HG03103 (cell line): Measurements from ENCODE around the gene PSD2.

Source experiments
- ATAC-seq: cut with Tn5 transposase; IDR thresholded peaks from one replicate; pipeline ENCODE4 v1.9.1; 2021; ENCODE audit warnings: low read depth; ENCODE audit not compliant: unreplicated experiment

PSD2 gene

GRCh38 chr5:139795074-139796001 is at the start of gene PSD2:
Gene PSD2, plus strand, starts transcription at chr5:139795808. Its CDS starts 13,633 bp downstream, at chr5:139809441.
- no peak for ATAC-seq

GRCh38 chr5:139746691-139747582 is 48.7 kb upstream of the PSD2 start:
- ATAC-seq = peak; percentile 40

- peak; percentile 19 for ATAC-seq
Measured at GRCh38 chr5:139747583-139748504, 47.8 kb upstream of the PSD2 start.

DNA sequence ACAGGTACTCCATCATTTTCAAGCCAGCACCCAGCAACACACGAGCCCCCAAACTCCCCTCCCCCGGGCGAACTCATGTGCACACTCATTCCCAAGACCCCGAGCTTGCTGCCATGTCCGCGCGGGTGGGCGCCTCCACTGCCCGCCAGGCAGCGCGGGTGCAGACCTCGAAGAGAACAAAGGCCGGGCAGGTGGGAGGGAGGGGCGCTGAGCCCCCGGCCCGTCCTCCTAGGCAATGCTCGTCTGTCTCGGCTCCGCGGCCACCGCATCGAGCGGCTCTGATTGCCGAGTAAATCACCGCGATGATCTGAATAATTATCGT is 47.1 kb upstream of the PSD2 start:
- ATAC-seq = no peak

- no peak for ATAC-seq
Measured at GRCh38 chr5:139749242-139749641, 46.4 kb upstream of the PSD2 start.

- no peak for ATAC-seq
Measured at GRCh38 chr5:139751236-139751635, 44.4 kb upstream of the PSD2 start.

GRCh38 chr5:139752506-139753473 is 42.8 kb upstream of the PSD2 start:
- ATAC-seq = no peak

DNA sequence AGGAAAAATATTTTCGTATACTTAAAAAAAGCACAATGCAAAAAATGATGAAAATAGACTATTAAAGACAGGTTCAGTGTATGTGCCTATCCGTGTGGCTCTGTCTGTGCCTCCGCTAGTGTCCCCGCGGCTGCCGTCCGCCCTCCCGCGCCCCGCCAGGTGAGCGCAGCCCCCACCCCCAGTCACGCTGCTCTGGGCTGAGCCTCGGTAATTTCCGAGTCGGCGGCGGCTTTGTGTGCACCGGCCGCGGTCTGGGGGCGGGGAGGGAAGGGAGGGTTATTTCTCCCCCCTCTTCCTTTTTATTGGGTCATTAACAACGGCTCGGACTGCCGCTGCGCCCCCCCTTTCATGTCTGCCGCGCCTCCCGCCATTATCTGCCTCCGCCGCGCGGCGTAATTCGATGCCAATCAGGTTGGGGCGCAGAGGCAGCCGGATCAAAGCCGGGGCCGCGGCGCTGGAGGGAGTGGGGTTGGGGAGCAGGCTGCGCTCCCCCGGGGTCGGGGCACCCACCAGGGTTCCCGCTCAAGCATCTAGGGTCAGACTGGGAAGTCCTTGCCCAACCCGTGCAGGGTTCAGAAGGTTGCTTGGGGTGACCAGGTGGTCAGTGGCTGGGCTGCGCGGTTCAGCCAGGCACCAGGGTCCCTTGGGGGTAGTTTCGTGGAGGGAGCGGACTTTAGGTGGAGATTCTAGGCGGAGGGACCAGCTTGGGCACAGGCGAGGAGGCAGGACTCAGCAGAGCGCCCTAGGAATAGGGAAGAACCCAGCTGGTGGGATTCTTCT is 39.5 kb upstream of the PSD2 start:
- no peak for ATAC-seq

- ATAC-seq = no peak
Measured at GRCh38 chr5:139756971-139757370, 38.6 kb upstream of the PSD2 start.

DNA sequence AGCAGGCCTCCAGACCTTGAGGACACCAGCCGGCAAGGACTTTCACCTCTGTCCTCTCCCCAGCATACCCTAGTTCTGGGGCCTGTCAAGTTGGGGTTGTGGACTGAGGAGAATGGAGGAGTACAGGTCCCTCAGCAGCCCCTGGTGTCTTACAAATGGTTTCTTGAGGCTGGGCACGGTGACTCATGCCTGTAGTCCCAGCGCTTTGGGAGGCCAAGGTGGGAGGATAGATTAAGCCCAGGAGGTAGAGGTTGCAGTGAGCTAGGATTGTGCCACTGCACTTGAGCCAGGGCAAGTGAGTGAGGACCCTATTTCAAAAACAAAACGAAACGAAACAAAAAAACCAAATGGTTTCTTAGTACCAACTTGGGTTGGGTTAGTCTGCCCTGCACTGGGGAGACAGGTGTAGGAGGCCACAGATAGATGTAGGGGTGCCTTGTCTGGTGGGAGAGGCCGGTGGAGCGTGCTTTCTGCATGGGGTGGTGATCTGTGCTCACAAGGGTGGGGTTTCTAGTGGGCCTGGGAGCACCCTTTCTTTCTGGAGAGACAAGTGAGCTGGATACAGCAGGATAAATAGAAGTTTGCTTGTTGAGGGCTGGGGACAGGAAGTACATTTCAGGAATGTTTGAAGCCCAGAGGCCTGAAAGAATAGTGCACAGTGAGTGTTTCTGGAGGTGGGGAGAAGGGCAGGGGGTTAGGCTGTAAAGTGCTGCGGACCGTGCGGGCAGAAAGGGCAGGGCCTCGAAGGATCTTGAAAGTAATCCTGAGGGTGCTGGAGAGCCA is 37.7 kb upstream of the PSD2 start:
- ATAC-seq = no peak

DNA sequence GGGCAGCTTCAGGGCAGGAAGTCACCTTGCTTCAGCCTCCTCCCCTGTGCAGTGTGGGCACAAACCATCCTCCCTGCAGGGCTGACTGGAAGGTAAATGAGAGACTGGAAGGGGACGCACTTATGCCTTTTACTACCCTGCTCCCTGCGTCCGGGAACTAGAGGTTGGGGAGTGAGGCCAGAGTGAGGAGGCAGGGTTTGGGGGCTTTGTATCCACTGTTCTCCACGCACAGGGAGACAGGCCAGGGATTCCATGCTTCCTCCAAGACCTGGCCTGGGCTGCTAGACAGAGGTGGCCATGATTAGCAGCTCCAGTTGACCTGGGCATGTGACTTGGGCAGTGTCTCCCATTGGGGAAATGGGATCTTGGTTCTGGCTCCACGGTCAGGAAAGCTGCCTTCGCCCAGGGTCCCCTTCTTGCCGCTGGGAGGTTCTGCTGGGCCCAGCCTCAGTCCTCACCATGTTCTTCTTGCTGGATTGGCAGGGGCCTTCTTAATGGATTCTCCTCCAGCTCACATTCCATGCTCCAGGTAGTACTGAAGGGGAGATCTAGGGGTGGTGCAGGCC is 37.0 kb upstream of the PSD2 start:
- no peak for ATAC-seq

GRCh38 chr5:139759219-139759721 is 36.3 kb upstream of the PSD2 start:
- no peak for ATAC-seq

- ATAC-seq = no peak
Measured at GRCh38 chr5:139760066-139761056, 35.2 kb upstream of the PSD2 start.

DNA sequence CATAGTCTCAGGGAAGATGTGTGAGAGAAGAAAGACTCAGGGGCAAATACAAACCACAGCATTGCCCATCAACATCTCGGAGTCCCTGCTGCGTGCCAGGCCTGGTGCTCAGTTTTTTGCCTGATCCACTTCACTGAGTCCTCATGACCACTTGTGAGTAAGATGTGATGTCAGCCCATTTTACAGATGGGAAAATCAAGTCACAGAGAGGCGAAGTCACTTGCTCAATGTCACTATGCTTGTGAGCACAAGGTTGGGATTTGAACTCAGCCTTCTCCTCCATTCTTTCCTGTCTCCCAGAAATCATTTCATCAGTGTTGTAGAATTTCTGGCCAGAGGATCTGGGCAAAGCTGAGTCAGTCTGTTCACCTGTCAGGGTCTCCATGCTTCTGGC is 34.6 kb upstream of the PSD2 start:
- no peak for ATAC-seq

GRCh38 chr5:139761501-139761900 is 34.1 kb upstream of the PSD2 start:
- no peak for ATAC-seq

- no peak for ATAC-seq
Measured at GRCh38 chr5:139762615-139763170, 32.9 kb upstream of the PSD2 start.
